Stimulated activated CD8-positive, alpha-beta memory T cell treated with anti-CD3 and anti-CD28 coated beads, Interleukin-12 subunit alpha, Interleukin-12 subunit beta, amount 100 ng/mL, for 24 hours (primary cell): Measurements from ENCODE around the gene CHI3L2.

Source experiments
- DNase-seq: peaks from one replicate; pipeline ENCODE4 v3.0.0-alpha.2; 2020; ENCODE audit errors: extremely low read depth

CHI3L2 gene

GRCh38 chr1:111221276-111221632 is 6.3 kb upstream of the CHI3L2 start:
- no peak for DNase-seq

- DNase-seq = no peak
Measured at GRCh38 chr1:111221633-111222291, 5.8 kb upstream of the CHI3L2 start.

GRCh38 chr1:111222308-111223125 is 5.0 kb upstream of the CHI3L2 start:
- DNase-seq = peak; percentile 39

- DNase-seq = no peak
Measured at GRCh38 chr1:111223126-111223685, 4.3 kb upstream of the CHI3L2 start.

- DNase-seq = no peak
Measured at GRCh38 chr1:111225091-111225490, 2.4 kb upstream of the CHI3L2 start.

- no peak for DNase-seq
Measured at GRCh38 chr1:111225717-111226400, 1.7 kb upstream of the CHI3L2 start.

GRCh38 chr1:111227851-111228747 is 586 bp downstream of the CHI3L2 start:
- DNase-seq = no peak

GRCh38 chr1:111228748-111229126 is 1.2 kb downstream of the CHI3L2 start:
- no peak for DNase-seq

GRCh38 chr1:111232134-111232533 is 4.6 kb downstream of the CHI3L2 start:
- DNase-seq = no peak

GRCh38 chr1:111234258-111234657 is 6.7 kb downstream of the CHI3L2 start:
- no peak for DNase-seq

- DNase-seq = no peak
Measured at GRCh38 chr1:111234866-111235265, 7.4 kb downstream of the CHI3L2 start.

GRCh38 chr1:111236379-111236778 is 8.9 kb downstream of the CHI3L2 start:
- no peak for DNase-seq

GRCh38 chr1:111236806-111237205 is 9.3 kb downstream of the CHI3L2 start:
- DNase-seq = no peak

GRCh38 chr1:111238056-111238795 is 10.7 kb downstream of the CHI3L2 start:
- no peak for DNase-seq

GRCh38 chr1:111241797-111242196 is 14.3 kb downstream of the CHI3L2 start:
- no peak for DNase-seq

GRCh38 chr1:111242805-111243523 is 15.5 kb downstream of the CHI3L2 start:
- no peak for DNase-seq

- DNase-seq = no peak
Measured at GRCh38 chr1:111247125-111247838, 19.8 kb downstream of the CHI3L2 start.

GRCh38 chr1:111249960-111250359 is 22.4 kb downstream of the CHI3L2 start:
- DNase-seq = no peak

- no peak for DNase-seq
Measured at GRCh38 chr1:111251570-111251969, 24.1 kb downstream of the CHI3L2 start.
